HepG2 (cell line): ENCODE measurements around the gene BROX. TPM values are rescaled to one million over a fixed set of nuclear protein-coding genes. Genes with fewer than 3 reads are reported as not detected.

Experiments
- FOXP1 ChIP-seq, 2 experiments: fragments of 450-650 bp in 1 of 2; IDR thresholded peaks; 2 replicates each; pipeline ENCODE4 v1.6.1; 2017 to 2018; ENCODE audit warnings: antibody characterized with exemption in 1 of 2
- MYC ChIP-seq: sonication (generic); formaldehyde crosslinking; IDR thresholded peaks from 2 replicates; pipeline ENCODE4 v1.9.0; 2021; ENCODE audit warnings: missing genetic modification reagents, borderline replicate concordance
- PATZ1 ChIP-seq: sonication (generic); formaldehyde crosslinking; IDR thresholded peaks from 2 replicates; pipeline ENCODE4 v1.4.0; 2020; ENCODE audit warnings: missing genetic modification reagents
- PAXIP1 ChIP-seq: sonication (generic); formaldehyde crosslinking; conservative IDR thresholded peaks from 2 replicates; pipeline ENCODE4 v1.4.0; 2020; ENCODE audit warnings: mild to moderate bottlenecking, missing genetic modification reagents, moderate library complexity
- PITX1 ChIP-seq: sonication (generic); formaldehyde crosslinking; IDR thresholded peaks from 2 replicates; pipeline ENCODE4 v1.5.1; 2020; ENCODE audit warnings: mild to moderate bottlenecking, missing genetic modification reagents
- SPEN ChIP-seq: sonication (generic); formaldehyde crosslinking; IDR thresholded peaks from 2 replicates; pipeline ENCODE4 v1.5.1; 2020; ENCODE audit warnings: low read depth, mild to moderate bottlenecking, missing genetic modification reagents
- ZBTB43 ChIP-seq: sonication (generic); formaldehyde crosslinking; conservative IDR thresholded peaks from 2 replicates; pipeline ENCODE4 v1.4.0; 2020; ENCODE audit warnings: missing genetic modification reagents
- ZHX1 ChIP-seq: sonication (generic); formaldehyde crosslinking; IDR thresholded peaks from 2 replicates; pipeline ENCODE4 v1.8.1; 2022; ENCODE audit warnings: low read depth, mild to moderate bottlenecking, missing genetic modification reagents
- ZNF3 ChIP-seq: IDR thresholded peaks from 2 replicates; pipeline ENCODE4 v1.7.0; 2017; ENCODE audit warnings: inconsistent platforms
- ZNF503 ChIP-seq: sonication (generic); formaldehyde crosslinking; IDR thresholded peaks from 2 replicates; pipeline ENCODE4 v1.4.0; 2020; ENCODE audit warnings: missing genetic modification reagents
- ZNF7 ChIP-seq: IDR thresholded peaks from 2 replicates; pipeline ENCODE4 v1.6.1; 2016; ENCODE audit warnings: missing biosample characterization, missing genetic modification reagents
- ZXDC ChIP-seq: sonication (generic); formaldehyde crosslinking; IDR thresholded peaks from 2 replicates; pipeline ENCODE4 v1.5.0; 2020; ENCODE audit warnings: mild to moderate bottlenecking, missing genetic modification reagents
- polyA plus RNA-seq, 8 experiments: library from polyadenylated mRNA; depleted of rRNA in 3 of 8; stranded (reverse) in 7 of 8; unstranded in 1 of 8; fragments of >200 nt; fragmentation: Illumina TruSeq in 4 of 8; extraction: Trizol in 4 of 8; gene quantifications; 2 replicates each; pipeline versions ENCODE4 v1.2.1 to v1.2.3, GENCODE V29; 2011 to 2016; ENCODE audit warnings: low read depth in 4 of 8, missing spikeins in 1 of 8, mixed read lengths in 1 of 8; ENCODE audit not compliant: insufficient read depth in 1 of 8
- total RNA-seq, 5 experiments: library from RNA; depleted of rRNA; stranded (reverse); fragments of >200 nt; fragmentation: Illumina TruSeq; extraction: Trizol; gene quantifications; 2 replicates each; pipeline ENCODE4 v1.2.3, GENCODE V29; 2016; ENCODE audit warnings: low read depth in 1 of 5

BROX gene
- total and polyA plus RNA-seq, 2 of the 13 experiments (the other 11 are each of a cell fraction or from before 2014, with no cell fraction given): 4.4 to 33.2 TPM

- TF ChIP-seq PAXIP1 (CRISPR knock-in tag) (no peak; the same call in 1 of the 2 replicates), PITX1 (CRISPR knock-in tag) (peak; percentile 66), ZNF503 (0 out of 2 replicates have a peak, but pooled peaks have one; percentile 22), PATZ1 (peak; percentile 67), ZXDC (CRISPR knock-in tag) (no peak), MYC (CRISPR knock-in tag) (no peak), FOXP1 (IDR thresholded peaks at IDR 0.05) (peak; percentile 97), FOXP1 (CRISPR knock-in tag; IDR thresholded peaks at IDR 0.05) (peak; percentile 93), SPEN (peak; percentile 64; the same call in 1 of the 2 replicates), ZHX1 (CRISPR knock-in tag) (peak; percentile 36; the same call in 1 of the 2 replicates), ZBTB43 (0 out of 2 replicates have a peak, but pooled peaks have one; percentile 29), ZNF7 (CRISPR knock-in tag) (peak; percentile 97), ZNF3 (CRISPR knock-in tag) (peak; percentile 63; the same call in 1 of the 2 replicates)
These were observed 962 bp downstream of the BROX start (continued) for GRCh38 chr1:222713091-222713961.
